Neural cell (in vitro differentiated cells): ENCODE measurements around the gene DIS3L2. TPM values are rescaled to one million over a fixed set of nuclear protein-coding genes. Genes with fewer than 3 reads are reported as not detected.
"Not testable (repeated sequence)": the region's sequence is repeated elsewhere in the genome, so short reads cannot be mapped to it uniquely, and the experiment has no call there.

Experiments used
- H2AFZ ChIP-seq: fragments of 200-600, 300-800 bp; sonication (generic), shearing (Covaris generic); 2 replicates; pipeline ENCODE4 v1.6.0; 2014; ENCODE audit warnings: low read depth, mild to moderate bottlenecking, antibody characterized with exemption, low read length, moderate library complexity
- H3F3A ChIP-seq: fragments of 200-600 bp; shearing (Covaris generic); 2 replicates; pipeline ENCODE4 v1.6.1; 2016; ENCODE audit warnings: mild to moderate bottlenecking, moderate library complexity, mixed read lengths, antibody characterized with exemption, low read length; ENCODE audit not compliant: insufficient read depth, poor library complexity, severe bottlenecking
- H3K27ac ChIP-seq: fragments of 200-600, 300-800 bp; sonication (generic), shearing (Covaris generic); 2 replicates; pipeline ENCODE4 v1.5.1; 2014; ENCODE audit warnings: mild to moderate bottlenecking, low read length, moderate library complexity
- H3K27me3 ChIP-seq: fragments of 300-800, 200-600 bp; sonication (generic), shearing (Covaris generic); 2 replicates; pipeline ENCODE4 v1.6.0; 2014; ENCODE audit warnings: mild to moderate bottlenecking, low read depth, low read length, moderate library complexity; ENCODE audit not compliant: insufficient read depth
- H3K36me3 ChIP-seq: fragments of 300-800, 200-600 bp; sonication (generic), shearing (Covaris generic); 2 replicates; pipeline ENCODE4 v1.5.1; 2014; ENCODE audit warnings: mild to moderate bottlenecking, antibody characterized with exemption, low read length, moderate library complexity; ENCODE audit not compliant: insufficient read depth
- H3K4me2 ChIP-seq: fragments of 300-800, 200-600 bp; sonication (generic), shearing (Covaris generic); 2 replicates; pipeline ENCODE4 v1.6.0; 2014; ENCODE audit warnings: mild to moderate bottlenecking, low read length
- H3K4me3 ChIP-seq: fragments of 300-800, 200-600 bp; sonication (generic), shearing (Covaris generic); 2 replicates; pipeline ENCODE4 v1.5.1; 2014; ENCODE audit warnings: mild to moderate bottlenecking, low read length, moderate library complexity
- H3K79me2 ChIP-seq: fragments of 200-600 bp; shearing (Covaris generic); replicated peaks from 2 replicates; pipeline ENCODE4 v1.6.0; 2014; ENCODE audit warnings: mild to moderate bottlenecking, low read length, moderate library complexity; ENCODE audit not compliant: insufficient read depth
- H3K9ac ChIP-seq: fragments of 300-800, 200-600 bp; sonication (generic), shearing (Covaris generic); 2 replicates; pipeline ENCODE4 v1.6.1; 2016; ENCODE audit warnings: mild to moderate bottlenecking, low read length, mixed read lengths
- H3K9me2 ChIP-seq: fragments of 200-600 bp; shearing (Covaris generic); 2 replicates; pipeline ENCODE4 v1.6.1; 2016; ENCODE audit warnings: mild to moderate bottlenecking, low read length, mixed read lengths; ENCODE audit not compliant: insufficient read depth
- H3K9me3 ChIP-seq: fragments of 200-600, 300-800 bp; sonication (generic), shearing (Covaris generic); 2 replicates; pipeline ENCODE4 v1.6.1; 2016; ENCODE audit warnings: mild to moderate bottlenecking, mixed run types, low read length, moderate library complexity, mixed read lengths
- H4K20me1 ChIP-seq: fragments of 200-600 bp; shearing (Covaris generic); 2 replicates; pipeline ENCODE4 v1.6.1; 2016; ENCODE audit warnings: mild to moderate bottlenecking, mixed run types; ENCODE audit not compliant: insufficient read depth
- EP300 ChIP-seq: fragments of 450-650 bp; conservative IDR thresholded peaks from 2 replicates; pipeline ENCODE4 v1.6.1; 2014; ENCODE audit warnings: antibody characterized with exemption, mild to moderate bottlenecking, moderate library complexity; ENCODE audit not compliant: poor library complexity, severe bottlenecking
- EZH2 ChIP-seq: fragments of 200-600, 300-800 bp; shearing (Covaris generic), sonication (generic); IDR thresholded peaks from 2 replicates; pipeline ENCODE4 v1.6.1; 2014; ENCODE audit warnings: antibody characterized with exemption, low read length, borderline replicate concordance, mild to moderate bottlenecking; ENCODE audit not compliant: insufficient read depth, poor library complexity, severe bottlenecking
- MXI1 ChIP-seq: fragments of 450-650 bp; conservative IDR thresholded peaks from 2 replicates; pipeline ENCODE4 v1.6.1; 2014; ENCODE audit warnings: antibody characterized with exemption, mild to moderate bottlenecking; ENCODE audit not compliant: poor library complexity, severe bottlenecking
- POLR2AphosphoS5 ChIP-seq: IDR thresholded peaks from 2 replicates; pipeline ENCODE4 v1.6.1; 2012
- RAD21 ChIP-seq: fragments of 450-650 bp; conservative IDR thresholded peaks from 2 replicates; pipeline ENCODE4 v1.6.1; 2014; ENCODE audit warnings: antibody characterized with exemption, mild to moderate bottlenecking, moderate library complexity
- SMC3 ChIP-seq: fragments of 450-650 bp; conservative IDR thresholded peaks from 2 replicates; pipeline ENCODE4 v1.6.1; 2014; ENCODE audit warnings: antibody characterized with exemption, mild to moderate bottlenecking, moderate library complexity; ENCODE audit not compliant: poor library complexity
- TAF1 ChIP-seq: IDR thresholded peaks from 2 replicates; pipeline ENCODE4 v1.6.1; 2012; ENCODE audit warnings: low read depth
- polyA plus RNA-seq: library from polyadenylated mRNA; depleted of rRNA; stranded (reverse); fragments of >200 nt; gene quantifications from 2 replicates; pipeline ENCODE4 v1.2.3, GENCODE V29; 2014
- TF ChIP-seq, protein P1 (sequence below): IDR thresholded peaks from 2 replicates; pipeline ENCODE4 v1.6.1; 2012; ENCODE audit warnings: borderline replicate concordance
- TF ChIP-seq, protein P2 (sequence below): fragments of 450-650 bp; IDR thresholded peaks from 2 replicates; pipeline ENCODE4 v1.5.1; 2014; ENCODE audit warnings: antibody characterized with exemption, mild to moderate bottlenecking, moderate library complexity; ENCODE audit not compliant: poor library complexity, severe bottlenecking

The DIS3L2 gene
- polyA plus RNA-seq, 1 donor from 2014 or later = 20.0 TPM

DNA sequence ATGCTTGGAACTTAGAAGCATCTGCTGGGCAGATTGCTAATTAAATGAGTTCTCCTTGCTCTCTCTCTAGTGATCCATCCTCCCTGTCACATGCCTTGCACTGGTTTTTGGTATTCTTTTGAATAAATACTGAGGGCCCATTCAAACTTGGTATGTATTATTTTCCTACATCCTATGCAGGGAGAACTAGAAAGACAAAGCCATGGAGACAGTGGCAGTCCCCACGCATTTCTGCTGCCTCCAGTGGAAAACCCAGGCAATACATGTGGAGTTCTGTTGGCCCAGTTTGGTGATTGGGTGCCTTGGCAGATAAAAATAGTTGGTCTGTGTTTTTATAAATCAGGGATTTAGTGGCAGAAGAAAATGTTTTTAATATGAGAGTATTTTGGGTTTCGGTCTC, 68.7 kb downstream of the DIS3L2 start:
- Histone ChIP-seq H3K9me2 (no peaks in the 10 kb centered on the region), H3K27ac (no peak overlapping the region), H3K4me2 (no peak overlapping the region), H3K79me2 (no peaks in the 10 kb centered on the region), H4K20me1 (no peaks in the 10 kb centered on the region), H3K9me3 (no peaks in the 10 kb centered on the region), H3K9ac (no peak overlapping the region), H3K27me3 (no peaks in the 10 kb centered on the region), H3K4me3 (no peak overlapping the region), H3F3A (no peaks in the 10 kb centered on the region), H3K36me3 (no peaks in the 10 kb centered on the region), H2AFZ (no peak overlapping the region)
- TF ChIP-seq MXI1 (no peak), POLR2AphosphoS5 (no peak), TAF1 (no peak), EZH2 (no peak), RAD21 (no peak), EP300 (no peak), SMC3 (no peak)
- TF ChIP-seq, protein P1, sequence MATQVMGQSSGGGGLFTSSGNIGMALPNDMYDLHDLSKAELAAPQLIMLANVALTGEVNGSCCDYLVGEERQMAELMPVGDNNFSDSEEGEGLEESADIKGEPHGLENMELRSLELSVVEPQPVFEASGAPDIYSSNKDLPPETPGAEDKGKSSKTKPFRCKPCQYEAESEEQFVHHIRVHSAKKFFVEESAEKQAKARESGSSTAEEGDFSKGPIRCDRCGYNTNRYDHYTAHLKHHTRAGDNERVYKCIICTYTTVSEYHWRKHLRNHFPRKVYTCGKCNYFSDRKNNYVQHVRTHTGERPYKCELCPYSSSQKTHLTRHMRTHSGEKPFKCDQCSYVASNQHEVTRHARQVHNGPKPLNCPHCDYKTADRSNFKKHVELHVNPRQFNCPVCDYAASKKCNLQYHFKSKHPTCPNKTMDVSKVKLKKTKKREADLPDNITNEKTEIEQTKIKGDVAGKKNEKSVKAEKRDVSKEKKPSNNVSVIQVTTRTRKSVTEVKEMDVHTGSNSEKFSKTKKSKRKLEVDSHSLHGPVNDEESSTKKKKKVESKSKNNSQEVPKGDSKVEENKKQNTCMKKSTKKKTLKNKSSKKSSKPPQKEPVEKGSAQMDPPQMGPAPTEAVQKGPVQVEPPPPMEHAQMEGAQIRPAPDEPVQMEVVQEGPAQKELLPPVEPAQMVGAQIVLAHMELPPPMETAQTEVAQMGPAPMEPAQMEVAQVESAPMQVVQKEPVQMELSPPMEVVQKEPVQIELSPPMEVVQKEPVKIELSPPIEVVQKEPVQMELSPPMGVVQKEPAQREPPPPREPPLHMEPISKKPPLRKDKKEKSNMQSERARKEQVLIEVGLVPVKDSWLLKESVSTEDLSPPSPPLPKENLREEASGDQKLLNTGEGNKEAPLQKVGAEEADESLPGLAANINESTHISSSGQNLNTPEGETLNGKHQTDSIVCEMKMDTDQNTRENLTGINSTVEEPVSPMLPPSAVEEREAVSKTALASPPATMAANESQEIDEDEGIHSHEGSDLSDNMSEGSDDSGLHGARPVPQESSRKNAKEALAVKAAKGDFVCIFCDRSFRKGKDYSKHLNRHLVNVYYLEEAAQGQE = no peak
- TF ChIP-seq, protein P2, sequence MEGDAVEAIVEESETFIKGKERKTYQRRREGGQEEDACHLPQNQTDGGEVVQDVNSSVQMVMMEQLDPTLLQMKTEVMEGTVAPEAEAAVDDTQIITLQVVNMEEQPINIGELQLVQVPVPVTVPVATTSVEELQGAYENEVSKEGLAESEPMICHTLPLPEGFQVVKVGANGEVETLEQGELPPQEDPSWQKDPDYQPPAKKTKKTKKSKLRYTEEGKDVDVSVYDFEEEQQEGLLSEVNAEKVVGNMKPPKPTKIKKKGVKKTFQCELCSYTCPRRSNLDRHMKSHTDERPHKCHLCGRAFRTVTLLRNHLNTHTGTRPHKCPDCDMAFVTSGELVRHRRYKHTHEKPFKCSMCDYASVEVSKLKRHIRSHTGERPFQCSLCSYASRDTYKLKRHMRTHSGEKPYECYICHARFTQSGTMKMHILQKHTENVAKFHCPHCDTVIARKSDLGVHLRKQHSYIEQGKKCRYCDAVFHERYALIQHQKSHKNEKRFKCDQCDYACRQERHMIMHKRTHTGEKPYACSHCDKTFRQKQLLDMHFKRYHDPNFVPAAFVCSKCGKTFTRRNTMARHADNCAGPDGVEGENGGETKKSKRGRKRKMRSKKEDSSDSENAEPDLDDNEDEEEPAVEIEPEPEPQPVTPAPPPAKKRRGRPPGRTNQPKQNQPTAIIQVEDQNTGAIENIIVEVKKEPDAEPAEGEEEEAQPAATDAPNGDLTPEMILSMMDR = no peak

DNA sequence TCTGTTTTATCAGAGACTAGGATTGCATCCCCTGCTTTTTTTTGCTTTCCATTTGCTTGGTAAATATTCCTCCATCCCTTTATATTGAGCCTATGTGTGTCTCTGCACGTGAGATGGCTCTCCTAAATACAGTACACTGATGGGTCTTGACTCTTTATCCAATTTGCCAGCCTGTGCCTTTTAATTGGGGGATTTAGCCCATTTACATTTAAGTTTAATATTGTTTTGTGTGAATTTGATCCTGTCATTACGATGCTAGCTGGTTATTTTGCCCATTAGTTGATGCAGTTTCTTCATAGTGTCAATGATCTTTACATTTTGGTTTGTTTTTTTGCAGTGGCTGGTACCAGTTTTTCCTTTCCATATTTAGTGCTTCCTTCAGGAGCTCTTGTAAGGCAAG, 73.8 kb downstream of the DIS3L2 start:
- H3K27ac ChIP-seq, H3K4me3 ChIP-seq, H3F3A ChIP-seq, H3K9me3 ChIP-seq, H2AFZ ChIP-seq, H4K20me1 ChIP-seq, H3K36me3 ChIP-seq, H3K9ac ChIP-seq, H3K79me2 ChIP-seq, H3K9me2 ChIP-seq, H3K4me2 ChIP-seq, H3K27me3 ChIP-seq: not testable (repeated sequence)

DNA sequence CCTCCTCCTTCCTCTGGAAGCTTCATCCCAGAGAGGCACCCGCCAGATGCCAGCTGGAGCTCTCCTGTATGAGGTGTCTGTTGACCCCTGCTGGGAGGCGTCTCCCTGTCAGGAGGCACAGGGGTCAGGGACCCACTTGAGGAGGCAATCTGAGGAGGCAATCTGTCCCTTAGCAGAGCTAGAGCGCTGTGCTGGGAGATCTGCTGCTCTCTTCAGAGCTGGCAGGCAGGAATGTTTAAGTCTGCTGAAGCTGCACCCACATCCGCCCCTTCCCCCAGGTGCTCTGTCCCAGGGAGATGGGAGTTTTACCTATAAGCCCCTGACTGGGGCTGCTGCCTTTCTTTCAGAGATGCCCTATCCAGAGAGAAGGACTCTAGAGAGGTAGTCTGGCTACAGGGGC, 75.4 kb downstream of the DIS3L2 start:
- H3K36me3 ChIP-seq, H4K20me1 ChIP-seq, H3K4me2 ChIP-seq, H3K4me3 ChIP-seq, H2AFZ ChIP-seq, H3K27ac ChIP-seq, H3F3A ChIP-seq, H3K9me3 ChIP-seq, H3K9ac ChIP-seq, H3K79me2 ChIP-seq, H3K9me2 ChIP-seq, H3K27me3 ChIP-seq: not testable (repeated sequence)
